OCI-M2 (cell line): ENCODE results near the gene TMEM217.

Experiments
- DNase-seq: peaks from one replicate; lab custom pipeline; 2025; ENCODE audit not compliant: unreplicated experiment; lab: John Stamatoyannopoulos, UW

Gene TMEM217

DNA sequence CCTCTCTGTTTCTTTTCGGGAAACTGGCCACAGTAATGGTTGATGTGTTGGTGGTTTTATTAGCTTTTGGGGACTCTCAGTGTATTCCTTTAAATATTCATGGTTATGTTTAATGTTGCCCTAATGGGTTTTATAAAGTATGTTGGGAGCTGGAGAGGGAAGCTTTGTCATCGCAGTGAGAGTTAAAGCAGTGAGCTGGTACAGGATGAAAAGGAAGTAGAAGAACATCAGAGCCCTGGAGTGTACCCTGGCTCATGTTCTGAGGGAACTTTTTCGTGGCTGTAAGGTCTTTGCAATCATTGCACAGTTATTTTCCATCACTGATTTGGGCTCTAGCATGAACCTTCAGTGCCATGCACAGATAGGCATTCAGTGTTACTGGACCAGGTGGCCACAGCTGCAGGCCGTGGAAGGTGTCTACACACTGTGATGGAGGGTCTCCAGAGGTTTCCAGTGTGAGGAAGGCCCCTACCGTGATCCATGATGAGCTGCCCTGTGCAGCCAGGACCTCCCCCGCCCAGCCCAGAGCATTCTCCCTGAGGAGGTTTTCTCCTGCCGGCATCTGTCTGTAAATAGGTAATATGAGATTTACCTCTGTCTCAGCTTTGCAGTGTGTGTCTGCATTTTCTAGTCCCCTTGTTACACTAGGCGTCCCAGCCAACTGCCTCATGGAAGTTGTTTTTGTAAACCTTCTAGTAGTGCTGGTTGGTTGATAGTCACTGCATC lies 22.4 kb upstream of the TMEM217 start:
- no peak for DNase-seq

DNA sequence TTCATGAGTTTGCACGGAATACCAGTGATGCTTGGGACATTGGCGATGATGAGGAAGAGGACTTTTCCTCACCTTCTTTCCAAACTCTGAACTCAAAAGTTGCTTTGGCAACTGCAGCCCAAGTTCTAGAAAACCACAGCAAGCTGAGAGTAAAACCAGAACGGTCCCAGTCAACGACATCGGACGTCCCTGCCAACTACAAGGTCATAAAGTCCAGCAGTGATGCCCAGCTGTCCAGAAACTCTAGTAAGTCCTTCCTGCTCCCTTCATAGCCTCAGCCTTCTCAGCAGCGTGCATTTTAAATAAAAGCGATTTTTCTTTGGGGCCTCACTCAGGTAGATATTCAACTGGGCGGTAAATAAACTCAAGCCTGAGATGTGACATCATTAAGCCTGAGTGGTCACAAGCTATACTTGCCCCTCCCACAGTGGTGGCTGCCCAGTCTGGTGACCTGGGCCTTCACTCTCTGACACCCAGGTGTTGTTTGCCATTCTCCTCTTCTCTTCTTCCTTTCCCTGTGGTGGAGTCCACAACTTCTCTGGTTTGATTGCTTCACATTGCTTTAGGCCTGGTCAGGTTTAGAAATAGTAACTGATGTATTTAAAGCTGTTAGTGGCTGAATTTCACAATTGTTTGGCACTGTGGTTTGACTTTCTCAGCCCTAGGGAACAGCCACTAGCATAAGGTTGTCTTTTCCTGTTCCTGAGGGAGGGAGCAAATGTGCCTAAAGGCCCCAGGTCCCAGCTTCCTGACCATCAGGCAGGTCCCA lies 21.6 kb upstream of the TMEM217 start:
- DNase-seq: no peak

DNA sequence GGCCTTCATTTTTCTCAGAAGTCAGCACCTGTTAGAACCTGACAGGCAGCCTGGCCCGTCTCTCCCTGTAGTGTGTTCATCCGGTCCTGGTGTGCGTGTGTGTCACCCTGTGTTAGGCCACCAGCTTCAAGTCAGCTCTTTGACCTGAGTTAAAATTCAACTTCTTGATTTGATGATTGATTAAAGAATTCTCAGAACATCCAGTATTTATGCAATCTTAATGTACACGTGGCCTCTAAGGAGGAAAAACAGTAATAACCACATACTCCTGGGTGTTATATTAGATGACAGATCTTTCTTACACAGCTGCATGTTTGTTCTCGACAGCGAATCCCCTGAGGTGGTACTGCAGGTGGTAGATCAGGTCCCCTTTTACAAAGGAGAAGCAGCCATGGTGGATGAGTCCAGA lies 19.1 kb upstream of the TMEM217 start:
- DNase-seq: no peak

DNA sequence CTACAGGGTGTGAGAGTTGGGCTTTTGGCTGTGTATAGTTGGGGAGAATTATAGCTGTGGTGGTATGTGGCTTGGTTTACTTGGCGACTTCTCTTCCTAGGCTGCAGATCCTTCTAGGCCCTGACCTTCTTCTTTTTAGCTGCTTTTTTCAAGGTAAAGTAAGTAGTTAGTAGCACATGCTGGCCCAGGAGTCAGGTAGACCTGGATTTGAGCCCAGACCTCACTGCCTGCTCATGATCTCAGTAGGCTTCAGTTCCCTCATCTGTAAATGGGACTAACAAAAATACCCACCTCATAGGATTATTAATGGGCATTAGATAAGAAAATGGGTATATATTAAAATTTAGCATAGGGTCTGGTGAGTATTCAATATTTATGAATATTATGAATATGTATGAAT lies 17.4 kb upstream of the TMEM217 start:
- no peak for DNase-seq

DNA sequence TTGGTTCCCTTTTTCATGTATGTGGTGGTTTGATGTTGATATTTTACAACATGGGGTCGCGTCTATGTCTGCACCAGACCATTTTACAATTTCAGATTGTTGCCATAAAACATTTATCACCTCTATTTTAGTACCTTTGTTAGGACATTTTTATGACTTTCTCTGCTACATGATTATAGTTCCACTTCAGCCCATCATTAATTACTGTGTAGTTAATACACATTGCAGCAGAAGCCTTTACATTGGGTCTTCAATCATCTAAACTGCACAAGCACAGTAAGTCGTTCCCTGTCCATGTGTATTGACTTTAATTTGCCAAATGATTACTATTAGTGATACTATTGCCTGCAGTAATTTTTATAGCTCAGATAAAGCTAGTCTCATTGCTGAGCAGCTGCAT lies 15.7 kb upstream of the TMEM217 start:
- DNase-seq: no peak

DNA sequence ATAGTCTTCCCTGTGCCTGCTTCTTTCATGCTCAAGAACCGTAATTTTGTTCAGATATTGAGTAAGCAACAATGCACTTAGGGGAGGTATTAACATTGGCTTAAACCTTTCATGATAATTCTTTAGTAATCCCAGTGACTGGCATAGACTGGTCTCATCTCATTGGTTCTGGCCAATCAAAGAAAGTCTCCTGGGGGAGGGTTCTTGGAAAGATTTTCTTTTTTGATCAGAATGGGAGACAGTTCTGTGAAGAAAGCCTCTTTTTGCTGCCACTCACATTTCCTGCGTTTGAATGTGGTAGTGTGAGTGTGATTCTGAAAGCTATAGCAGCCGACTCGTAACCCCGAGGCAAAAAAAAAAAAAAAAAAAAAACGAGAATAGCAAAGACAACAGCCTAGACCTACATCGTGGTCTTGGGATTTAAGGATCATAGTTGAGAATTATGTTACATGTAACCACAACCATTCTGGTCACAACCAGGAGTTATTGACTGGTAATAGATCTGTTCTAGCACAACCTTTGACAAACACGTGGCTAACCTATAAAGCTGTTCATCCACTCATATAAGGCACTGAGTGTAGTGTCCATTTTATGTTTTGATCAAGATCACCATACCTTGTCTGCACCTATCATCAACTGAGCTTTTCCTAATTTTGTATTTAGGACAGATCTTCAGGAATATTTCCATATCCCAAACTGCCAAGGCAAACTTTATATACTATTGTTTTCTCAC lies 15.1 kb upstream of the TMEM217 start:
- DNase-seq: no peak

DNA sequence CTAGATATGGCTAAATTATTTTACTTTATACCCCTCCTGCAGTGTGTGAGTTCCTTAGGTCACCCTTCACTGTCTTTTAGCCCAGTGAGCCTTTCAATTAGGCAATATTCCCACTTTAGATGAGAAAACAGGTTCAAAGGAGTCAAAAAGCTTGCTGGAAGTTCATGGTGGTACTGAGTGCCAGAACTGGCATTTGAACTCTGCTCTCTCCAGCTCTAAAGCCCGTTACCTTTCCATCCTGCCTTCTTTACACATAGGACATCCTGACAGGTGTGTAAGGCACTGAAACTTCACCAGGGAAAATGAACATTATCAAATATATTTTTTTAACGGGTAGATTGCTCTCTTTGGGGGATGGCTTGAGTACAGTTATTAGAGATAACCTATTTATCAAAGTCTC lies 11.2 kb upstream of the TMEM217 start:
- DNase-seq: no peak

DNA sequence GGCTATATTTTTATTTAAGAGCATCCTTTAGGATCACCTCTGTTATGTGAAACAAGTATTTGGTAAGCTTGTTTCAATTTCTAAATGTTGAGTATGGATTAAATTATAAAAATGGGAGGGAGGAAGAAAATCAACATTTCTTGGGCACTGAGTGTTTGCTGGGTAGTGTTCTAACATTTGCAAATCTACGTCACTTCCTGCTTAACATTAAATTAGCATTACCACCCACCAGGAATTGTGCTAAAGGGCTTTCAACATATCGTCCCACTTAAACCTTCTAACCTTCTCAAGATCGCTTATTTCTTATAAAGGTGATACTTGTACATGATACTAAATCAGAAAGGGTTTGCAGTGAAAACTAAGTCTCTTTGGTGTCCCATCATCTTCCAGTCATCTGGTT lies 7.9 kb upstream of the TMEM217 start:
- DNase-seq: no peak

DNA sequence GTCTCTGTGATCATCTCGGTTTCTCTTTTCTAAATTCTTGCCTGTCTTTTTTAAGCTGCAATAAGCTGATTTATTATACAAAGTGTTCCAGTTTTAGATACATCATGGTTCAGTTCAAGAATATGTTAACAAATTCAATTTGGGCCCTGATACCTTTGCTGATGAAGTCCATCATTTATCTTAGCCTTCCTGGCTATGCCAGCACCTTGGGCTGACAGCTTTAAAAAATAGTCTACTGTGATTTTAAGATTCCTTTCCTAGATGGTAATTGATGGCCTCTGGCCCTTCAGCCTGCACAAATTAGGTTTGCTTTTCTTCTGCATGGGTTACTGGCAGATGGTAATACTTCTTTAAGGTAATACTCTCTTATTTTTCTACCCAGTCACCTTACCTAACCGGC lies 7.1 kb upstream of the TMEM217 start:
- no peak for DNase-seq

DNA sequence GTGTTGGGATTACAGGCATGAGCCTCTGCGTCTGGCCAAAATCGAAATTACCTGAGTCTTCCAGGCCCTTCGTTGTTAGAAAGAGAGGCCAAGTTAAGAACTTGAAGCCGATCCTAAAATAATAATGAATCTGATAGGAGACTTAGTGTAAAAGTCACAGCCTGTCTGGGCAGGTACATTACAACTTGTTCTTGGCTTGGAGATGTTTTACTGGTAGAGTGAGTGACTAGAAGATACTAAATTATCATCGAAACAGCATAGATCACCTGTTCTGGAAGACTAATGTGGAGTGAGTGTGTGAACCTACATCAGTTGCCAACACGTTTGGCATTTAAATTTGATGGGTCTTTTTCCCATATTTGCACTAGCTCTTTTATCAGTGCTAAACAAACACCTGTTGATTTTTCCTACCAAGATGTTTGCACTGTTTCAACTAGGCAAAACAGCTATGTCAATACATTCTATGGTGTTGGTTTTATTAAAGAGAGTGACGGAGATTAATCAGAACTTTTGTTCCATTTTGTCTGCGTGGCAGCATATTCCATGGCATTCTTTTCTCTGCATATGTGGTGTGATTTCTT lies 4.6 kb upstream of the TMEM217 start:
- DNase-seq: no peak

DNA sequence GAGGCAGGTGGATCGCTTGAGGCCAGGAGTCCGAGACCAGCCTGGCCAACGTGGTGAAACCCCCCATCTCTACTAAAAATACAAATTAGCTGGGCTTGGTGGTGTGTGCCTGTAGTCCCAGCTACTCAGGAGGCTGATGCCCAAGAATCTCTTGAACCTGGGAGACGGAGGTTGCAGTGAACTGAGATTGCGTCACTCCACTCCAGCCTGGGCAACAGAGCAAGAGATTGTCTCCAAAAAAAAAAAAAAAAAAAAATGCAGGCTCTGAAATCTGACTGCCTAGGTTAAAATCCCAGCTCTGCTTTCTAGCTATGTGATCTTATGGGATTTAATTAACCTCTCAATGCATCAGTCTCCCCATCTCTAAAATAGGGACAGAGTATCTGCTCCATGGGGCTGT lies 3.3 kb upstream of the TMEM217 start:
- no peak for DNase-seq

DNA sequence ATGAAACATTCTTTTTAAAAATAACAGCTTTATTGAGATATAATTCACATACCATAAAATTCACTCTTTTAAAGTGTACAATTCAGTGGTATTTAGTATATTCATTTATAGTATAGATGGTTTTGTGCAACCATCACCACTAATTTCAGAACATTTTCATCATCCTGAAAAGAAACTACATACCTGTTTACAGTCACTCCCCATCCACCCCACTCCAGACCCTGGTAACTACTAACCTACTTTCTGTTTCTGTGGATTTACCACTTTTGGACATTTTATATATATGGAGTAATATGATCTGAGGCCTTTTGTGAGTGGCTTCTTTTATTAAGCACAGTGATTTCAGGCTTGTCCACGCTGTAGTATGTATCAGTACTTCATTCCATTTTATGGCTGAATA lies 2.5 kb upstream of the TMEM217 start:
- no peak for DNase-seq

DNA sequence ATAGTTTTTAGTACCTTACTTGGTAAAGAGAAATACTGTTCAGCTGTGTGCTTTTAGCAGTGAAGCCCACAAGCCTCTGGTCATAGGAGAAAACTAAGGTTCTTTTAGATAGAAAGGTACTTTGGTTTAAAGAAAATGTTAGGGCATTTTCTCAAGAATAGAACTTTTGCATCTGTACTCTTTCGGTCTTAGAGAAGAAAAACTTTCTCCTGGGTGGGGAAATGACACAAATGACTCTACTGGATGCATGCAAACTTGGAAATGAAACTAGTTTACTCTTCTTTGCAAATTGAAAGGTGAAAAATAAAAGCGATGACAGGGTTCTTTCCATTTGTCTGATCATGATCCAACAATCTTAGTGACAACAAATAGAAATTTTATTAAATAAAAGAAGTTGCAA lies 2.1 kb upstream of the TMEM217 start:
- DNase-seq: no peak

DNA sequence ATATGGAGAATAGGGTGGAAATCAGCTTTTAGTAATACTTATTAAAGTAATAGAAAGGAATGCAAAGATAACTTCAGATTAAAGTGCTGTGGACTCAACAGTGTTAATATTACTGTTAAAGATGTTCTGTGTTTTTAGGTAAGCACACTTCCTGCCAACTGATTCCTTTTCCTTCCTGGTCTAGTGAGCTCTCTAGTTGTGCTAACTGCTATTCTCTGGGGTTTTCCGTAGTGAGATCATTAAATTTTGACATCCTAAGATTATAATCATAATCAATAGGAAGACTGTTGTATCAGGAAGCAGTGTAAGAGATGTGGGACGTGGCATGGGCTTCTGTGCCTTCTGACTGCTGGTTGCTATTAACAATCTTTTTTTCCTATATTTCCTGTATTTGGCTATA lies 1.2 kb upstream of the TMEM217 start:
- no peak for DNase-seq

DNA sequence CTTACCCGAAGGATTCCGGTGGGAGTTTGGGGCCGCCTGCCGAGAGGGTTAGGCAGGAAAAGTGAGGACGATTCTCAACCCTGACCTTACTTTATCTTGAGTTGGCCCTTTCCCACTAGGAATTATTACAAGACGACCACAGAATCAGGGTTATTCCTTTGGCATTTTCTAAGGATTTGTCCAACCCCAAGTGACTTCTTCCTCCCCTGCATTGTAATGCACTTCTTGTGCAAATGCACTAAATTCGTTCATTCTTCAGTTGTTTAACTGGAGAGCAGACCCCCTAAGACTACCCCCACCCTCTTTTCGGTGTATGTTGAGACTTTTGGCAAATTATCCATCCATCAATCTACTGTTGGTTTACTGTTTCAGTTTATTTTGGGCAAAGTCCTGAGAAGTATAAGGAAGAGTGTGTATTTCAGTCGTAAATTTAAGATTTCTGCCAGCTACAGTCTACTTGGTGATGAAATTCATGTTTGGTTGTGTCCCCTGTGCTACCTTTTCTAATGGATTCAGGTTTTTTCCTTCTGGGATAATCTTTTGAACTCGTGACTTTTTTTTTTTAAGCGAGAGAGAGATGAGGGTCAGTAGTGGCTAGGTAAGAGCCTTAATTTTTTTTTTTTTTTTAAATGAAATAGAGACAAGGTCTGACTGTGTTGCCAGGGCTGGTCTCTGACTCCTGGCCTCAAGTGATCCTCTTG lies 611 bp upstream of the TMEM217 start:
- no peak for DNase-seq

DNA sequence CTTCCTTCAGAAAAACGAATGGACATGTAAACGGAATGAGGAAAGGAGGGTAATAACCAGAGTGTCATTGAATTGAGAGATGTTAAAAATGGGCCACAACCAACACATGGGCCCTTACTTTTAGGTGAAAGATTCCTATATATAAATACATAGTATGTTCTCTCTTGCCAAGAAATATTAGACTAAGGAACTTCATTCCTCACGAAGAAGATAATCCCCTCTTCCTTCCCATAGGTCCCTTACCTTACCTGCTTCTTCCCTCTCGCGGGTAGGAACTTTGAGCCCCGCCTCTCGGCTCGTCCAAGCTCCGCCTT lies 667 bp downstream of the TMEM217 start:
- DNase-seq: no peak

DNA sequence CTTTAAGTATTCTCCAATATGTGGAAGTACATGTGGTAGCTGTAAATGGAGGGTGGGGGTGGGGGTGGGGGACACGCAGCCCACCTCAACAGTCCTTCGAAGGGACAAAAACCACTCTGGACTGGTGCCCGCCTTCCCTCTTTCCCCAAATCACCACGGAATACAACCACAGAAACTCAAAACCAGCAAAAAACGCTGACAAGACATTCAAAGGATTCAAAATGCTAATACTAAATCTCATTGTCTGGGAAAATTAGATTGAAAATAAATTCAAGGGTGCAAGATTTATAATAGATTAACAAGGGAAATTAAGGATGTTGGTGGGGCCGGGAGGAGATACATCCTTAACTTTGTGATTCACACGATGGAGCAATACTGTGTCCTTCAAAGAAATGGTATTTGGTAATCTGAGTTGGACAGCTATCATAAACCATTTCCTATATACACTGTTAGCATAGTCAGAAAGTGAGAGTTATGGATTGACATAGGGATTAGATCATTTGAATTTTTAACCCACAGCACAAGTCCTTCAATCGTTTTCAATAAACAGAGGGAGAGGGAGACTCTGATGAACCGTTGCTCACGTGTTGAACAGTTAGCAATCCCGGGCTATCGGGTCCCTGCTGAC lies 1.1 kb downstream of the TMEM217 start:
- no peak for DNase-seq

DNA sequence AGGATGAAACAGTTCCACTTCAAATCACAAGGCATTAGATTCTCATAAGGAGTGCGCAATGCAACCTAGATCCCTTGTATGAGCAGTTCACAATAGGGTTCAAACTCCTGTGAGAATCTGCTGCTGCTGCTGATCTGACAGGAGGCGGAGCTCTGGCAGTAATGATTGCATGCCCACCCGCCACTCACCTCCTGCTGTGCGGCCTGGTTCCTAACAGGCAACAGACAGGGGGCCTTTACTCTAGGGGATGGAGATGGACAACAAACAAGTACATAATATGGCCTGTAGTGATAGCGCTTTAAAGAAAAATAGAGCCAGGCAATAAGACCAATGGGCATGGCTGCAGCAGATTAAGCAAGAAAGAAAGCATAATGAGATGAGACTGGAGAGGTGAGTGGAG lies 3.1 kb downstream of the TMEM217 start:
- no peak for DNase-seq

DNA sequence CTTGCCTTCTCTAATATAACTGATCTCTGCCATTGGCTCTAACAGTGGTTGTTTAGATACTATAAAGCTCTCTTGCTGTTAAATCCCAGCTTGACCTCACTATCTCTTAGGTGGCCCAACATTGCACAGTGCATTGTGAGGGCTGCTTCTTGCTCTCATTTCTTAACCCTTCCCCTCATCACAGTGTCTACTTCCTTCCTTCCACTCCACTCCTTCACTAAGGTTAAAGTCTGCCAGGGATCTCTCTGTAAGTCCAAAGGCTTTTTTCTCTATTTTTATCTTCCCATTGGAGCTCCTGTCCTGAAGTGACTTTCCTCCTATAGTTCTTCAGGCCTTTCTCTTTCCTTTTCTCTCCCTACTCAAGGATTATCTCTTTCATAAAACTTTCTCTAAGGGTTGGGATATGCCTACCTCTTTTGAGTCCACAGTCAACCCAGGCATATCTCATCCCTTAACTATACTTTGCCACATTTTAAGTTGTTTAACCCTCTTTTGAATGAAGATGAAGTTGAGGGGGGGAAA lies 4.4 kb downstream of the TMEM217 start:
- DNase-seq: no peak

DNA sequence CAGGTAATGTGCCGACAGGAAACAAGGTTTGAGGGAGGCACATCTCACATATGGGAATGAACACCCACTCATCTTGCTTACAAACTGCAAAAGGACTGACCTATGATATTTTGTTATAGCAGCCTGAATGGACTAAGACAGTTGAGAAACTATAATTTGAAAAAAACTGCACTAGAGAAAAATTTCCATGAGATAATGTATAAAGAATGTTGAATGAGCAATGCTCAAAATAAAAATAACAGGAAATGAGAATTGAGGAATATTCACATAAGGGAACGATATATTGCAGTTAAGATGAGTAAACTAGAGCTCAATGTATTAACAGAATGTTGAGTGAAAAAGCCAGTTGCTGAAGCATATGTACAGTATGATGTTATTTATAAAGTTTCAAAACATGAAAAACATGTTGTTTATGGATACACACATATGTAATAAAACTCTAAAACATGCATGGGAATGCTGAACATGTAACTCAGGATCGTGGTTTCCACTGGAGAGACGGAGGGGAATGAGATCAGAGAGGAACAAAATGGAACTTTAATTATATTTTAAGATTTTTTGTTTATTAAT lies 6.6 kb downstream of the TMEM217 start:
- no peak for DNase-seq
